ENCODE data around the gene NUP133.

The NUP133 gene

GRCh38 chr1:229420224-229420623 lies 87.9 kb downstream of the NUP133 start:
- no peak for TF ChIP-seq CTCF (IDR thresholded peaks at IDR 0.05)

DNA sequence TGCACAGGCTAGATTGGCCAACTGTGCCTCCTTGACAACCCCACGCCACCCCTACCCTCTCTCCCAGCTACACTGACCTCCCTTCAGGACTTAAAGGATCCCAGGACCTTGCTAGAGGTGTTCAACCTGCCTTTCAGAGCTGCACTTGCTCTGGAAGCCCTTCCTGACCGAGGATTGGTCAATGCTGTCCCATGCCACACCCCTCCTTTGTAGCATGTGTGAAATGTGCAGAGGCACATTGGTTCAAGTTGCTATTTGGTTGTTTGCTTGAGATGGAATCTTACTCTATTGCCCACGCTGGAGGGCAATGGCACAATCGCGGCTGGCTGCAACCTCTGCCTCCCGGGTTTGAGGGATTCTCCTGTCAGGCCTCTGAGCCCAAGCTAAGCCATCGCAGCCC lies 96.1 kb downstream of the NUP133 start:
- no peak for TF ChIP-seq CTCF (IDR thresholded peaks at IDR 0.05)

- no peak for TF ChIP-seq CTCF (IDR thresholded peaks at IDR 0.05)
These were observed 96.6 kb downstream of the NUP133 start for GRCh38 chr1:229411434-229412055.

DNA sequence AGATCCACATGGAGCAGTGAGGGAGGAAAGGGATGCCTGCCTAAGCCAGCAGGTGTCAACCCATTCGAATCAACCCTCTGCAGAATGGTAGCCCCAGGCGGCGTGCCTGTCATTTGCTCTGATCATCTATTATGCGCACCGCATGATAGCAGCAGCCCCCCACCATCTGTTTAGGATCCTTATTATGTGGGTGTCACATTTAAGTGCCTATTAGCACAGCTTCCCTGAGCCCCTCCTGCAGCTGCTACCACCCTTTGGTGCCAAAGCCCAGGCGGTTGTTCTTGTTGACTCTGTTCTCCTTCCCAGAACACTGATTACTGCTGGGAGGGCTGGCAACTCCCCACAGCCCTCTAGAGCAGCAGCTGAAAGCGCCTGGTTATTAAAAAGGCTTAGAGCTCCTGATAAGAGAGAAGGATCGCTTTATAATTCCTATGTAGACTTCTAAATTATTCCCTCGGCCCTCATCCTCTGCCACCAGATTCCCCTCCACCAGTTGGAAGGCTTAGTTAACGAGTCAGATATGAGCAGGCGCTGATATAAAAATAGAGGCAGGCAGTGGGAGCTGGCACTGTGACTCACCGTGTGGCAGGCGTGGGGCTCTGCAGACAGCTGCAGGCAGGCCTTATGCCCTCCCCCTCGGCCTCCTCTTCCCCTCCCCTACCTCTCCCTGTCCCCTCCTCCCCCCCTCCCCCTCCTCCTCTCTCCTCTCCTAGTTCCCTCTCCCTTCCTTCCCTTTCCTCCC lies 97.3 kb downstream of the NUP133 start:
- no peak for TF ChIP-seq CTCF (IDR thresholded peaks at IDR 0.05)

DNA sequence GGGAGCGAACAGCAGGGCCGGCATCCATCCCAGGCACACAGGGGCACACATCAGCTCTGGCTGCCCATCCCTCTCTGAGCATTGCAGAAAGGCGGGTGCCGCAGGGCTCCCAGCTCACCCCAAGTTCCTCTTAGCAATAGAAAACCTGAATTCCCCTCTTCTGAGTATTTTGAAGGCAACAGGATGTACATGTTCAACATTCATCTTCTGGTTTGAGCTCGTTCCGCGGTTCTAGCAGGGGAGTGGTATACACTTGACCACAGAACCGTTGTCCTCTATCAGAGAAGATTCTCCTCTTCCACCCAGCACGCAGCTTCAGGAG lies 97.8 kb downstream of the NUP133 start:
- no peak for TF ChIP-seq CTCF (IDR thresholded peaks at IDR 0.05)

DNA sequence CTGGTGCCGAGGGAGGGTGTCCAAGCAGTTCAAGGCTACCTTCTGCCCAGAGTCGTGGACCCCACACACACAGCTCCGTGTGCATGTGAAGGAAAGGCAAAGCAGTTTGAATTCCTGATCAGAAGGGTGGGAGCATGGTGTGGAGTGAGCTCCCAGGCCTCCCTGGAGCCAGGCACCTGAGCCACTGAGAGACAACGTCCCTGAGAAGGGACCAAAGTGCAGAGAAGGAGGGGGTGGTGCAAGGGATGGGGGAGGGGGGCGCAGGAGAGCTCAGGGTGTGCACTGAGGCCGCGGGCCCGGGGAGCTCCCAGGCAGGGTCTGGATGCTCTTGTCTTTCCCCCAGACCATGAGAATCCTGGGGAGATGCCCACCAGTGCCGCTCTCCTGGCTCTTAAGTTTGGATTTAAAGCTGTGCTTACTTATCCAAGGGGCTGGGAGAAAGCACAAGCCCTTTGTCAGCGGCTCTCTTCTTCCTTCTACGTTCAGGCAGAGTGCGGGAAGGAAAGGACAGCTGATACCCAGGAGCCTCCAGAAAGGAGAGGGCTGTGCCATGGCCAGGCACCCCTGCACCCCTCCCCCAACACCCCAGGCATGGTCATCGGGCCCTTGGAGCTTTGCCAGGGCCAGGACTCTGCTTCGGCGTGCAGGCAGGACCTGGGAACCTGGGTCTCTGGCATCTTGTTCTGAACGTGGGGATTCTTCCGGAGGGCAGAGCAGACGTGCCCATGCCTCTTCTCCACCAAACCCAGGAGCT lies 98.3 kb downstream of the NUP133 start:
- no peak for TF ChIP-seq CTCF (IDR thresholded peaks at IDR 0.05)

GRCh38 chr1:229408458-229409037 lies 99.6 kb downstream of the NUP133 start:
- TF ChIP-seq CTCF (IDR thresholded peaks at IDR 0.05), result no peak
